Fibroblast of skin of scalp (primary cell): ENCODE measurements around the gene NSD1. TPM values are rescaled to one million over a fixed set of nuclear protein-coding genes. Genes with fewer than 3 reads are reported as not detected.

Experiments used
- DNase-seq: peaks from one replicate; pipeline ENCODE4 v3.0.0-alpha.2; 2013
- polyA plus RNA-seq, 2 experiments: library from polyadenylated mRNA; unstranded; fragments of 120-200 nt; gene quantifications; one replicate each; pipeline ENCODE4 v1.2.1, GENCODE V29; 2013; ENCODE audit not compliant: insufficient read length in 2 of 2

Gene NSD1, protein sequence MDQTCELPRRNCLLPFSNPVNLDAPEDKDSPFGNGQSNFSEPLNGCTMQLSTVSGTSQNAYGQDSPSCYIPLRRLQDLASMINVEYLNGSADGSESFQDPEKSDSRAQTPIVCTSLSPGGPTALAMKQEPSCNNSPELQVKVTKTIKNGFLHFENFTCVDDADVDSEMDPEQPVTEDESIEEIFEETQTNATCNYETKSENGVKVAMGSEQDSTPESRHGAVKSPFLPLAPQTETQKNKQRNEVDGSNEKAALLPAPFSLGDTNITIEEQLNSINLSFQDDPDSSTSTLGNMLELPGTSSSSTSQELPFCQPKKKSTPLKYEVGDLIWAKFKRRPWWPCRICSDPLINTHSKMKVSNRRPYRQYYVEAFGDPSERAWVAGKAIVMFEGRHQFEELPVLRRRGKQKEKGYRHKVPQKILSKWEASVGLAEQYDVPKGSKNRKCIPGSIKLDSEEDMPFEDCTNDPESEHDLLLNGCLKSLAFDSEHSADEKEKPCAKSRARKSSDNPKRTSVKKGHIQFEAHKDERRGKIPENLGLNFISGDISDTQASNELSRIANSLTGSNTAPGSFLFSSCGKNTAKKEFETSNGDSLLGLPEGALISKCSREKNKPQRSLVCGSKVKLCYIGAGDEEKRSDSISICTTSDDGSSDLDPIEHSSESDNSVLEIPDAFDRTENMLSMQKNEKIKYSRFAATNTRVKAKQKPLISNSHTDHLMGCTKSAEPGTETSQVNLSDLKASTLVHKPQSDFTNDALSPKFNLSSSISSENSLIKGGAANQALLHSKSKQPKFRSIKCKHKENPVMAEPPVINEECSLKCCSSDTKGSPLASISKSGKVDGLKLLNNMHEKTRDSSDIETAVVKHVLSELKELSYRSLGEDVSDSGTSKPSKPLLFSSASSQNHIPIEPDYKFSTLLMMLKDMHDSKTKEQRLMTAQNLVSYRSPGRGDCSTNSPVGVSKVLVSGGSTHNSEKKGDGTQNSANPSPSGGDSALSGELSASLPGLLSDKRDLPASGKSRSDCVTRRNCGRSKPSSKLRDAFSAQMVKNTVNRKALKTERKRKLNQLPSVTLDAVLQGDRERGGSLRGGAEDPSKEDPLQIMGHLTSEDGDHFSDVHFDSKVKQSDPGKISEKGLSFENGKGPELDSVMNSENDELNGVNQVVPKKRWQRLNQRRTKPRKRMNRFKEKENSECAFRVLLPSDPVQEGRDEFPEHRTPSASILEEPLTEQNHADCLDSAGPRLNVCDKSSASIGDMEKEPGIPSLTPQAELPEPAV (N-terminal part only)
- 22.4 TPM for polyA plus RNA-seq (2013, experiment 1 of 2; ENCODE audit: insufficient read length)
- 23.5 TPM for polyA plus RNA-seq (2013, experiment 2 of 2; ENCODE audit: insufficient read length)

DNA sequence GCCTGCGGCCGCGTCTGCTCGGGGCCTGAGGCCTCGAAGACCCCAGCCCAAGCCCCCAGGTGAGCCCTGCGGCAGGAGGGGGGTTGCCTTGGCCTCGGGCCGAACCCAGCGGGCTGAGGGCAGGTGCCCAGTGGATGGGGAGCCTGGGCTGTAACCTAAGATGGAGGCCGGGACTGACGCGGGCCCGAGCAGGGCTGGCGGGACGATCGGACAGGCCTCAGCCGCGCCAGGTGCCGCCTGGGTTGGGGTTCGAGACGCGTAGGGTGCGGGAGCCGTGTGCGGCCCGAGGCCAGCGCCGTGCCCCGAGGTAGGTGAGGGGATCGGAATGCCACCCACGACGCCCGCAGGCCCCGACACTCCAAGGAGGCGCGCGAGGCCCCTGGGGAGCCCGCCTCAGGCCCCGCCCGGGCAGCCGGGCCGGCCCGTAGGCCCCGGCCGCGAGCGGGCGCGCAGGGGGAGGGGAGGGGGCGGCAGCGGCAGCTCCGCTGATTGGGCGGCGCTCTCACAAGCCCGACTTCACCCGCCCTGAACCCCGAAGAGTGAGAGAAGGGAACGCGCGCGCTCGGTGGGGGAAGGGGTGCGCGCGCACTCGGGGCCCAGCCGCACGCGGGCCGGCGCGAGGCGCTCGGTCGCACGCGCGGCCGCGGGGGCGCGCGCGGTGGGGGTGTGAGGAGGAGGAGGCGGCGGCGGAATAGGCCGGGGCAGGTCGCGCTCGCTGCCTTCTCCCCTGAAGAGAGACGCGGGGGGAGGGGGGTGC is at the start of gene NSD1:
NSD1 (plus strand) TSS at position 678 of the 757 bp plus-strand sequence. CDS start 1,331 bp downstream, outside the sequence.
- peak; percentile 87 for DNase-seq

DNA sequence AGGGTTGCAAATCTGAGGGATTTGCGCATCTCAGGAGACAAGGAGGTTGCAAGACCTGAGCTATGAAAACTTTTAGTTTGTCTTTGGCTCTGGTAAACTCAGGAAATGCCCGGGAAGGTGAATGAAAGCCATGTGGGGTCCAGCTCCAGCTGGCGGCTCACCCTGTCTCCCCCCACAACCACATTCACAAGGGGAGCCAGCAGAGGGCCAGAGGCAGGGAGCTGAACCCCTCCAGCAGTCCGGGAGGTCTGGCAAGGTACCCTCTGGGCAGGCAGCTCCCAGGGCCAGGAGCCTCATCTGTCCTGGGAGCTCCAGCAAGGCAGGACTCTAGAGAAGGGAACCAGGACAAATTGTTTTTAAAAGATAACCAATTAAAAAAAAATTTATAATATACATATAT is 49.4 kb upstream of the NSD1 start:
- no peak for DNase-seq

DNA sequence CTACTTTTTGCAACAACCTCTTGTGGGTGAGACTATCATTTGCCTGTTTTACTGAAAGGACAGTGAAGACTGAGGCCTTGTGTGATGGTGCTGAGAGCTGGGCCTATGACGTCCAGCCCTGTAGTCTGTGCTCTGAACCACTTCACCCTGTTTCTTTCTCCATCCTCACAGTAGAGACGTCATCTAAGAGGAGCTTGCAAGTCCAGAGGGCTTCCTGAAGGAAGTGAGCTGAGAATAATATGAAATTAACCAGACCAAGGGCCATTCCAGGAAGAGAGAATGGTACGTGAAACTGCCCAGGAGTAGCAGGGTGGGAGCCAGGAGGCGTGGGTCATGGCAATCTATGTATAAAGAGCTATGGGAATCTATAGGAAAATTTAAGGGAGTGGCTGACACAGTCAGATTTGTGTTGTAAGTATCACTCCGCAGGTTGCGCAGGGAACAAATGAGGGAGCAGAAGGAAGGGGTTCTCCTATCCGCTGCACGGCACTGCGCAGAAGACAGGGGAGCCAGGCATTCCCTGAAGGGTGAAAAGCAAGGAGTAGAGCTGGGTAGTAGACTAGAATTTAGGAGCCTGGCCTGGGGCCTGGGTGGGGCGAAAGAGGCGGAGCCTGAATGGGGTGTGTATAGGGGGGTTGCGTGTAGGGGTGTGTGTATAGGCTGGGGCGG is 47.5 kb upstream of the NSD1 start:
- no peak for DNase-seq

DNA sequence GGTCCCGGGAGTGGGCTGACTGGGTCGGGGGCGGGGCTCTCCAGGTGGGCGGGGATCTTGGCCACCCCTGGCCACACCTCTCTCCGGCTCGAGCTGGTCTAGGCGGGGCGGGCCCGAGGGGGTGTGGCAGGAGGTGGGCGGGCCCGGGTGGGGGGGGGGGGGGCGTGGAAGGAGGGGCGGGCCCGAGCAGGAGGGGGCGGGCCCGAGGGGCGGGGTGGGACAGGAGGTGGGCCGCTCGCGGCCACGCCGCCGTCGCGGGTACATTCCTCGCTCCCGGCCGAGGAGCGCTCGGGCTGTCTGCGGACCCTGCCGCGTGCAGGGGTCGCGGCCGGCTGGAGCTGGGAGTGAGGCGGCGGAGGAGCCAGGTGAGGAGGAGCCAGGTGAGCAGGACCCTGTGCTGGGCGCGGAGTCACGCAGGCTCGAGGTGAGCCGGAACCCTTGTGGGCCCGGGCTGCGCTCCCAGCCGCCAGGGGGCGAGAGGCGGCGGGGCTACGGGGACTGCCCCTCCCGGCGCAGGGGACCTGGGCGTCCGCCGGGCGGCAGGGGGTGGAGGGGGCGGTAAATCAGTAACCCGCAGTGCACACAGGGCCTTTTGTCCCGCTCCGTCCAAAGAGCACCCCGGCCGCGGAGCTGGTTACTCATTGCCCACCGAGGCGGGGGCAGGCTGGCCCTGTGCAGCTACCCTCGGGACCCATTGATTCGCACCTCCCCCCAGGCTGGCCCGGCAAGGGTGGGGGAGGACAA is 46.7 kb upstream of the NSD1 start, which contains the start of gene FGFR4:
FGFR4 (plus strand) TSS at position 262 of the 744 bp plus-strand sequence. CDS start 2,688 bp downstream, outside the sequence.
- peak; percentile 67 for DNase-seq

DNA sequence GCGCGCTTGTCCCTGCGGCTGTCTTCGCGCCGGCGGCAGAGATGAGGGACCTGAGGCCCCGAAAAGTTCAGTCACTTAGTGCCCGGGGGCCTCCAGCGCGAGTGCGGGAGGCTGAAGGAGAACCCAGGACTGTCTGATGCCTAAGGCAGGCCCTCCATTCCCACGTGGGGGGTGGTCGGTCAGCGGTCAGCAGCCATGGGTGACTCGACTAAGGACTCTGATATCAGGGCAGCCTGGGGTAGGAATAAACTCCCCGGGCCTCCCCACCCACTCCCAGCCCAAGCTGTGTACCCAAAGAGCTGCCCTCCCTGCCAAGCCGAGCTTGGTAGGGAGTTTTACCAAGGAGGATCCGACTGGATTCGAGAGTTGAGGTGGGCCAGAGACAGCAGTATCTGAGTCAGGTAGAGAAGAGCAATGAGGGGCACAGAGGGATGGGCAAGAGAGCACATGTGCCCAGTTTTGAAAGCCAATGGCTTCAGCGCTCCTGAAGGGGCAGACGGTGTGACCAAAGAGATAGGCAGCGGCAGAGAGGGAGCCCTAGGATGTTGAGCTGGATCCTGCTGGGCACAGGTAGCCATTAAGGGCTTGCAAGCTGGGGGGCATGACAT is 46.1 kb upstream of the NSD1 start:
- no peak for DNase-seq

DNA sequence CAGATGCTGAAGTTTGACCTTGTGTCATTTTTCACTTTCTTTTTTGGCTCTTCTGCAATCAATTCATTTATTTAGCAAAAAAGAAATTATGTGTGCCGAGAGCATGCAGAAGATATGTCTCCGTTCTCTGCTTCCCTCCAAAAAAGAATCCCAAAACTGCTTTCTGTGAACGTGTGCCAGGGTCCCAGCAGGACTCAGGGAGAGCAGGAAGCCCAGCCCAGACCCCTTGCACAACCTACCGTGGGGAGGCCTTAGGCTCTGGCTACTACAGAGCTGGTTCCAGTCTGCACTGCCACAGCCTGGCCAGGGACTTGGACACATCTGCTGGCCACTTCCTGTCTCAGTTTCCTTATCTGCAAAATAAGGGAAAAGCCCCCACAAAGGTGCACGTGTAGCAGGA is 44.4 kb upstream of the NSD1 start:
- no peak for DNase-seq

DNA sequence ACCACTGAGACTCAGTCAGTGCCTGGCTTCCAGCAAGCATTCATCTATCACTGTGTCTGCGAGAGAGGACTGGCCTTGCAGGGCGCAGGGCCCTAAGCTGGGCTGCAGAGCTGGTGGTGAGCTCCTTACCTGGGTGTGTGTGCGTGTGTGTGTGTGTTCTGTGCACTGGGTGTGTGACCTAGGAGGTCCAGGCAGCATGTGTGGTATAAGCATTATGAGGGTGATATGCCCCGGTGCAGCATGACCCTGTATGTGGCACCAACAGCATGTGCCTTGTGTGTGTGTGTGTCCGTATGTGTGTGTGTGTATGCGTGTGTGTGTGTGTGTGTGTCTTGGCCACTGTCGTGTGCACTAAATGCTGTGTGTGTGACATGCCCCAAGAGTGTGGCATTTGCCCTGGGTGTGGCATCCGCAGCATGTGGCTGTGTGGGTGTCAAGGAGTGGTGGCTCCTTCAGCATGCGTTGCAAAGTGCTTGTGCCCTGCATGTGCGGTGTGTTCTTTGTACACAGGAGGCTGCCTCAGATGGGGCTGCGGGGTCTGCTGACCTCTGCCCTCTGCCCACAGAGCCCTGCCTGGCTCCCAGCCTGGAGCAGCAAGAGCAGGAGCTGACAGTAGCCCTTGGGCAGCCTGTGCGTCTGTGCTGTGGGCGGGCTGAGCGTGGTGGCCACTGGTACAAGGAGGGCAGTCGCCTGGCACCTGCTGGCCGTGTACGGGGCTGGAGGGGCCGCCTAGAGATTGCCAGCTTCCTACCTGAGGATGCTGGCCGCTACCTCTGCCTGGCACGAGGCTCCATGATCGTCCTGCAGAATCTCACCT is 43.5 kb upstream of the NSD1 start:
- DNase-seq = no peak

DNA sequence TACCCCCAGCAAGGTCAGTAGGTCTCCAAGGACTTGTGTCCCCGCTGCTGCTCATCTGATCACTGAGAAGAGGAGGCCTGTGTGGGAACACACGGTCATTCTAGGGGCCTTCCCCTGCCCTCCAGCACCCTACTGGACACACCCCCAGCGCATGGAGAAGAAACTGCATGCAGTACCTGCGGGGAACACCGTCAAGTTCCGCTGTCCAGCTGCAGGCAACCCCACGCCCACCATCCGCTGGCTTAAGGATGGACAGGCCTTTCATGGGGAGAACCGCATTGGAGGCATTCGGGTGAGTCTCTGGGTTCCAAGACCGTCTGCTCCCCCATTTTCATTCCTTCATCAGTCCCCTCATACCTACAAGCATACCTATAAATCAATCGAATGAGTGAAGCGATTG is 42.8 kb upstream of the NSD1 start:
- DNase-seq = no peak

DNA sequence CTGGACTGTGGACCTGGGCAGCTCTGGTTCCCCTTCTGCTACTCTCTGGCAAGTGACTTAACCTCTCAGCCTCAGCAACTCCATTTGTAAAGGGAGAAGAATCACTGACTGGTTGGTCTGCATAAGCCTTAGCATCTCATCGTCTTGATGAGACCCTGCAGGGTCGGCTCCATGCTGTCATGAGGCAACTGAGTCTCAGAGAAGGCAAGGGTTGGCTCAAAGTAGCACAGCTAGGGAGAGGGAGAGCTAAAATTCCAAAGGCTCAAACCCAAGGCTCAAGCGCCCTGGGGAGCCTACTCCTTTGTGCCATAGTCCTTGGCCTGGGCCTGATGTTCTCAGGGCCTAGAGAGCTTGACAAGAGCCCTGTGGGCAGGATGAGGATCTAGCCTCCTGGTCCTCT is 42.3 kb upstream of the NSD1 start:
- no peak for DNase-seq

DNA sequence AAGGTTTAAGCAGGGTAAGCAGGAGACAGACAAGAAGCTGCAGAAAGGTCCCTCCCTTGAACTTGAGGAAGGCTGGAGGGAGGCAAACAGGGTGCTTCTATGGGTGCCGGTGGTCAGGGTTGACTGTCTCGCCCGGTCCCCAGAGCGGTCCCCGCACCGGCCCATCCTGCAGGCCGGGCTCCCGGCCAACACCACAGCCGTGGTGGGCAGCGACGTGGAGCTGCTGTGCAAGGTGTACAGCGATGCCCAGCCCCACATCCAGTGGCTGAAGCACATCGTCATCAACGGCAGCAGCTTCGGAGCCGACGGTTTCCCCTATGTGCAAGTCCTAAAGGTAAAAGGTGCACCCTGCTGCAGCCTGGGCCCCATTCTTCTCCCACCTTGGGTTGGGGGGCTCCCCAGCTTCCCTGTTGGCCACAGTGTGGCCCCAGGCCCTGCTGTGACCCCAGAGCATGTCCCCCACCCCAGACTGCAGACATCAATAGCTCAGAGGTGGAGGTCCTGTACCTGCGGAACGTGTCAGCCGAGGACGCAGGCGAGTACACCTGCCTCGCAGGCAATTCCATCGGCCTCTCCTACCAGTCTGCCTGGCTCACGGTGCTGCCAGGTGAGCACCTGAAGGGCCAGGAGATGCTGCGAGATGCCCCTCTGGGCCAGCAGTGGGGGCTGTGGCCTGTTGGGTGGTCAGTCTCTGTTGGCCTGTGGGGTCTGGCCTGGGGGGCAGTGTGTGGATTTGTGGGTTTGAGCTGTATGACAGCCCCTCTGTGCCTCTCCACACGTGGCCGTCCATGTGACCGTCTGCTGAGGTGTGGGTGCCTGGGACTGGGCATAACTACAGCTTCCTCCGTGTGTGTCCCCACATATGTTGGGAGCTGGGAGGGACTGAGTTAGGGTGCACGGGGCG is 41.1 kb upstream of the NSD1 start:
- no peak for DNase-seq

DNA sequence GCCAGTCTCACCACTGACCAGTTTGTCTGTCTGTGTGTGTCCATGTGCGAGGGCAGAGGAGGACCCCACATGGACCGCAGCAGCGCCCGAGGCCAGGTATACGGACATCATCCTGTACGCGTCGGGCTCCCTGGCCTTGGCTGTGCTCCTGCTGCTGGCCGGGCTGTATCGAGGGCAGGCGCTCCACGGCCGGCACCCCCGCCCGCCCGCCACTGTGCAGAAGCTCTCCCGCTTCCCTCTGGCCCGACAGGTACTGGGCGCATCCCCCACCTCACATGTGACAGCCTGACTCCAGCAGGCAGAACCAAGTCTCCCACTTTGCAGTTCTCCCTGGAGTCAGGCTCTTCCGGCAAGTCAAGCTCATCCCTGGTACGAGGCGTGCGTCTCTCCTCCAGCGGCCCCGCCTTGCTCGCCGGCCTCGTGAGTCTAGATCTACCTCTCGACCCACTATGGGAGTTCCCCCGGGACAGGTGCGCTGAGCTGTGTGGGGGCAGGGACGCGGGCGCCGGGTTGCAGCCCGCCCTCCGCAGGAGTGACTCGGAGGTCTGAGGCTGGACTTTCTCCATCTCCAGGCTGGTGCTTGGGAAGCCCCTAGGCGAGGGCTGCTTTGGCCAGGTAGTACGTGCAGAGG is 40.4 kb upstream of the NSD1 start:
- DNase-seq = no peak

DNA sequence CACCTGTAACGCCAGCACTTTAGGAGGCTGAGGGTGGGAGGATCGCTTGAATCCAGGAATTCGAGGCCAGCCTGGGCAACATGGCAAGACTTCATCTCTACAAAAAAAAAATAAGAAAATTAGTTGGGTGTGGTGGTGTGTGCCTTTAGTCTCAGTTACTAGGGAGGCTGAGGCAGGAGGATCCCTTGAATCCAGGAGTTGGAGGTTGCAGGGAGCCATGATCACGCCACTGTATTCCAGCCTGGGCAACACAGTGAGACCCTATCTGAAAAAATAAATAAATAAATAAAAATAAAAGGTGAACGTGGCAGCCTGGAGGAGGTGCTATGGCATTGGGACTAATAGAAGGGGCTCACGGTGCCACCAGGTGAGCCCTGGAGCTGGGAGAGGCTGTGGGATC is 39.8 kb upstream of the NSD1 start:
- DNase-seq = no peak

DNA sequence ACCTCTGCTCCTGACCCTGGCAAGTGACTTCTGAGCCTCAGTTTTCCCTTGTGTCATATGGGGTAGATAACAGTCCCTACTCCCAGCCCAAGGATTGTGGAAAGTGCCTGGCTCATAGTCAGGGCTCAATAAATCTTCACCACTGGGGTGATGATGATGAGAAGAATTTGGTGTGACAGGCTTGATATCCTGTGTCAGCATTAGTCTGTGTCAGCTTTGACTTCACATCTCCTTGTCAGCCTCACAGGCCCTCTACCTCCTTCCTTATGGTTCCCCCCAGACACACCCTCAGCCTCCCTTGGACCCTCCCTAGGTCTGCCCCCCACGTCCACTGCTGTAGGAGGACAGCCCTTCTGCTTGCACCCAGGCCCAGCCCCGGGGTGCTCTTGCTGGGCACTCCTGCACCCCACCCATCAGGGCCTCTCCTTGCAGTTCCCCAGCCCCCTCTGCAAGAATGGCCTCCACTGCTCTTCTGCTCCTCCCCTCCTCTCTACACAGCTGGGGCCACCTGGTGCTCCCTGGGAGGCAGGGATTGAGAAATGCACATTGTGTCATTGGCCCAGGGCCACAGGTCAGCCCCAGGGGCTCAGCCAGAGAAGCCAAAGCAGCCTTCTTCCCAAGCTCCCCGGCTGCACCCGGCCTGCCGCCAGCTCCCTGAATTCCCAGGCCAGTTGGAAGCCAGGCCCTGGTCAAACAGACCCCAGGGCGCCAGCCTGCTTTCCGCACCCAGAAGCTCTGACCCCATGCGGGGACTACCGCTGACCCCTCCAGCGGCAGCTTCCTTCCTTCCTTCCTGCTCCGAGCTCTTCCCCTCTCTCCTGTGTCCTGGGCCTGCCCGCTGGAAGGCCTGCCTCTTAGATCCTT is 39.1 kb upstream of the NSD1 start:
- DNase-seq = peak; percentile 26

DNA sequence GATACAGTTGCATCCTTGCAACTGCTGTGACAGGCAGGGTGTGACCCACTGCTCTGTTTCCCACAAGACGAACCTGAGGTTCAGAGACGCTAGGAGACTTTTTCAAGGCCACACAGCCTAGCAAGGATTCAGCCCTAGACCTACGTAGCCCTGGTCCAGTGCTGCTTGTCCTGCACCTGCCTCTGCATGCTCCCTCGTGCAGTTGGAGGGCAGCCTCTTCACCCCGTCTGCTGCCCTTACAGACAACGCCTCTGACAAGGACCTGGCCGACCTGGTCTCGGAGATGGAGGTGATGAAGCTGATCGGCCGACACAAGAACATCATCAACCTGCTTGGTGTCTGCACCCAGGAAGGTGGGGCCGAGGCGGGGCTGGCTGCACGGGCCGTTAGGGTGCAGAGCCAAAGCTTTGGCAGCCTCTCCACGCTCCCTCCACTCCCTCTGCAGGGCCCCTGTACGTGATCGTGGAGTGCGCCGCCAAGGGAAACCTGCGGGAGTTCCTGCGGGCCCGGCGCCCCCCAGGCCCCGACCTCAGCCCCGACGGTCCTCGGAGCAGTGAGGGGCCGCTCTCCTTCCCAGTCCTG is 38.4 kb upstream of the NSD1 start:
- no peak for DNase-seq

DNA sequence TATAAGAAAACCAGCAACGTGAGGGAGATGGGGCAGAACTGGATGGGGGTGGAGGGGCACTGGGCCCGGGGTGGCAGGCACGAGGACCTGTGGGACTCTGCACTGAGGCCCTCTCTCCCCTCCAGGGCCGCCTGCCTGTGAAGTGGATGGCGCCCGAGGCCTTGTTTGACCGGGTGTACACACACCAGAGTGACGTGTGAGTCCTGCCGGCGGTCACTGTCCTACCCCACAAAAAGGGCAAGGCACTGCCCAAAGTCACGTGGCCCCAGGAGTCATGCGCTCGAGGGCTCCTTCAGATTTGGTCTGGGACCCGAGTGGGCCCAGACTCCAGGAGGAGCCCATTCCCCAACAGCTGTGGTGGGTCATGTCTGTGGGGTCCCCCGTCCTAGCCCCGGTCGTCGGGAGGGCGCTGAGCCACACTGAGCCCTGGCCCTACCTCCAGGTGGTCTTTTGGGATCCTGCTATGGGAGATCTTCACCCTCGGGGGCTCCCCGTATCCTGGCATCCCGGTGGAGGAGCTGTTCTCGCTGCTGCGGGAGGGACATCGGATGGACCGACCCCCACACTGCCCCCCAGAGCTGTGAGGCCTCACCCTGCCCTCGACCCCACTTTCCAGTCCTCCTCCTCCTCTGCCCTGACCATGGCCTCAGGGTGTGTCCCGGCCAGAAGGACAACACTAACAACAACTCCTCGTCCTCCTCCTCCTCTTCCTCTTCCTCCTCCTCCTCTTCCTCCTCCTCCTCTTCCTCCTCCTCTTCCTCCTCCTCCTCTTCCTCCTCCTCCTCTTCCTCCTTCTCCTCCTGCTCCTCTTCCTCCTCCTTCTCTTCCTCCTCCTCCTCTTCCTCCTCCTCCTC is 37.2 kb upstream of the NSD1 start:
- no peak for DNase-seq
